A549 (cell line): ENCODE data around the gene APOH.

Experiments used
- CBX2 ChIP-seq: fragments of 200-600 bp; sonication (generic); IDR thresholded peaks from 2 replicates; pipeline ENCODE4 v1.6.1; 2016; ENCODE audit warnings: low read depth, mild to moderate bottlenecking, borderline replicate concordance
- CHD2 ChIP-seq: fragments of 150-350 bp; IDR thresholded peaks from 2 replicates; pipeline ENCODE4 v1.6.1; 2014; ENCODE audit warnings: low read length; ENCODE audit not compliant: partially characterized antibody
- CTCF ChIP-seq: fragments of >200 bp; sonication (Bioruptor Twin); formaldehyde crosslinking; IDR thresholded peaks from 3 replicates; pipeline ENCODE4 v1.5.1; 2016
- HDAC2 ChIP-seq: fragments of 200-600 bp; sonication (generic); IDR thresholded peaks from 2 replicates; pipeline ENCODE4 v1.6.1; 2016
- JUN ChIP-seq, 2 experiments: fragments of >200 bp; sonication (Bioruptor Twin); formaldehyde crosslinking; IDR thresholded peaks; 2 replicates in 1 of 2; 3 replicates in 1 of 2; pipeline ENCODE4 v1.6.1; 2016 to 2017
- MAX ChIP-seq: IDR thresholded peaks from 2 replicates; pipeline ENCODE4 v1.6.1; 2012
- MAZ ChIP-seq: fragments of 150-350 bp; IDR thresholded peaks from 2 replicates; pipeline ENCODE4 v1.6.1; 2014; ENCODE audit warnings: antibody characterized with exemption, low read depth, low read length, borderline replicate concordance
- MYC ChIP-seq: IDR thresholded peaks from 2 replicates; pipeline ENCODE4 v1.6.1; 2012; ENCODE audit warnings: mild to moderate bottlenecking, inconsistent platforms, low read length, improper control_type of control experiment, borderline replicate concordance
- PBX3 ChIP-seq: IDR thresholded peaks from 2 replicates; pipeline ENCODE4 v1.6.1; 2012
- PHF8 ChIP-seq: fragments of 200-600 bp; sonication (generic); IDR thresholded peaks from 2 replicates; pipeline ENCODE4 v1.6.1; 2016; ENCODE audit warnings: low read depth, mild to moderate bottlenecking, antibody characterized with exemption, moderate library complexity, borderline replicate concordance
- POLR2A ChIP-seq: IDR thresholded peaks from 2 replicates; pipeline ENCODE4 v1.6.1; 2012; ENCODE audit warnings: mild to moderate bottlenecking, low read length
- RARB ChIP-seq: fragments of 250-450 bp; sonication (Bioruptor Pico); IDR thresholded peaks from 2 replicates; pipeline ENCODE4 v1.8.0; 2021; ENCODE audit warnings: mild to moderate bottlenecking, moderate library complexity
- REST ChIP-seq: fragments of 200-600 bp; sonication (generic); IDR thresholded peaks from 2 replicates; pipeline ENCODE4 v1.6.1; 2016; ENCODE audit warnings: antibody characterized with exemption, mild to moderate bottlenecking, moderate library complexity
- RFX5 ChIP-seq: fragments of 450-650 bp; IDR thresholded peaks from 2 replicates; pipeline ENCODE4 v1.7.1; 2014; ENCODE audit warnings: antibody characterized with exemption, mild to moderate bottlenecking, moderate library complexity

- TF ChIP-seq HDAC2 (no peak), CBX2 (no peak), CTCF (no peak), PBX3 (no peak), CHD2 (no peak), JUN (IDR thresholded peaks at IDR 0.05) (no peak), MAZ (no peak), RFX5 (no peak), REST (no peak), MYC (no peak), POLR2A (no peak), RARB (CRISPR knock-in tag) (no peak), PHF8 (no peak), MAX (no peak)
Observed at GRCh38 chr17:66185862-66186261, 43.4 kb downstream of the APOH start.
